Skeletal muscle cell (primary cell): Measurements from ENCODE around the gene IPPK.

Experiments used
- DNase-seq: peaks from one replicate; pipeline ENCODE4 v3.0.0-alpha.2; 2010; ENCODE audit warnings: low read depth
- H3K4me3 ChIP-seq: 2 replicates; pipeline ENCODE4 v1.5.1; 2011; ENCODE audit warnings: low read depth, mild to moderate bottlenecking, control low read depth, low read length, moderate library complexity

IPPK gene

DNA sequence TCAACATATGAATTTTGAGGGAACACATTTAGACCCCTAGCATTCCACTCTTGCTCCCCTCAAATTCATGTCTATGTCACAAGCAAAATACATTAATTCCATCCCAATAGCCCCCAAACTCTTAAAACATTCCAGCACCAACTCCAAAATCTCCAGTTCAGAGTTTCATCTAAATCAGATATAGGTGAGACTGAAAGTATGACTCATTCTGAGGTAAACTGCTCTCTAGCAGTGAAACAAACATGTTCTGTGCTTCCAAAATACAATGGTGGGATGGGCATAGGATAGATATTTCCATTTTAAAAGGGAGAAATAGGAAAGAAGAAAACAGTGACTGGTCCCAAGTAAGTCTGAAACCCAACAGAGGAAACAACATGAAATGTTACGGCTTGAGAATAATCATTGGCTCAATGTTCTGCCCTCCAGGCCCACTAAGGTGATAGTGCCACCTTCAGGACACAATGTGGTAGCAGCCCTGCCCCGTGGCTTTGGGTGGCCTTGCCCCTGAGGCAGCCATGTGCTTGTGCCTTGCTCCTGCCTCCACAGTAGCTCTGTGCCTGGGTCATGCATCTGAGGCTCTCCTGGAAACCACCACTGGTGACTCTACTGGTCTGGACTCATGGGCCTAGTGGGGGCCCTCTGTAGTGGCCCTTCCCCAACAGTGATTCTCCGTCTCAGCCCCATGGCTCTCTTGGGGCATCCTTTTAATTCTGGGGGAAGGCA, 36.4 kb upstream of the IPPK start:
- no peak for DNase-seq
- H3K4me3 ChIP-seq, result no peak overlapping the region

DNA sequence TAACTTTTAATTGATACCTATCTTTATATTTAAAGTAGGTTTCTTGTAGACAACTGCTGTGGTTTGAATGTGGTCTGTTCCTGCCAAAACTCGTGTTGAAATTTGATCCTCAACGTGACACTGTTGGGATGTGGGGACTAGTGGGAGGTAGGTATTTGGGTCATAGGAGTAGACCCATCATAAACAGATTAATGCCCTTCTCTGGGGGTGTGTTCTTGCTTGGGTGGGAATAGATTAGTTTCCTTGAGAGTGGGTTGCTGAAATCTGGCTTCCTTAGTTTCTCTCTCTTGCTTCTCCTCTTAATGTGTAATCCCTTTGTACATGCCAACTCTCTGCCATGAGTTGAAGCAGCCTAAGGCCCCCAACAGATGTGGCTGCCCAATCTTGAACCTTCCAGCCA, 34.6 kb upstream of the IPPK start:
- H3K4me3 ChIP-seq, result no peak overlapping the region
- DNase-seq, result no peak

DNA sequence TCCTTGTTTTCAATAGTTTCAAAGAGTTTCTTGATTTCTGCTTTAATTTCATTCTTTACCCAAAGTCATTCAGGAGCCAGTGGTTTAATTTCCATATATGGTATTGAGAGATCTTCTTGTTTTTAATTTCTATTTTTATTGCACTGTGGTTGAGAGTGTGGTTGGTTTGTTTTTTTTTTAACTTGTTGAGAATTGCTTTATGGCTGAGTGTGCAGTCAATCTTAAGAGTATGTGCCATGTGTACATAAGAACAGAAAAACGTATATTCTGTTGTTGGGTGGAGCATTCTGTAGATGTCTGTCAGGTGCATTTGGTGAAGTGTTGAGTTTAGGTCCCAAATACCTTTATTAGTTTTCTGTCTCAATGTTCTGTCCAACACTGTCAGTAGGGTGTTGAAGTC, 26.7 kb upstream of the IPPK start:
- no peak for DNase-seq
- no peak overlapping the region for H3K4me3 ChIP-seq

DNA sequence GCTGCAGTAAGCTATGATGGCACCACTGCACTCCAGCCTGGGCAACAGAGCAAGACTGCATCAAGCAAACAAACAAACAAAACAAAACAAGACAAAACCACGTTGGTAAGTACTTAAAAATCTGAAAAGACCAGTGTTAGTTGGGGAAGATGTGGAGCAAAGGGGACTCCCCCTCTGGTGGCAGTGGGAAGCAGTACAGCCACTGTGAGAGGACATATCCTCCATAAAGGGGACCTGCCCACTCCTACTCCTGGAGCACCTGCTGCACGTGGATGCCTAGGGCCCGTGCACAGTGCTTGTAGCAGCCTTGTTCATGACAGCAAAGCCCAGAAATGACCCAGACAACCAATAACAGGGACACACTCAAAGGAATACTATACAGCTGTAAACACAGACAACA, 17.0 kb upstream of the IPPK start:
- H3K4me3 ChIP-seq, result no peak overlapping the region
- no peak for DNase-seq

DNA sequence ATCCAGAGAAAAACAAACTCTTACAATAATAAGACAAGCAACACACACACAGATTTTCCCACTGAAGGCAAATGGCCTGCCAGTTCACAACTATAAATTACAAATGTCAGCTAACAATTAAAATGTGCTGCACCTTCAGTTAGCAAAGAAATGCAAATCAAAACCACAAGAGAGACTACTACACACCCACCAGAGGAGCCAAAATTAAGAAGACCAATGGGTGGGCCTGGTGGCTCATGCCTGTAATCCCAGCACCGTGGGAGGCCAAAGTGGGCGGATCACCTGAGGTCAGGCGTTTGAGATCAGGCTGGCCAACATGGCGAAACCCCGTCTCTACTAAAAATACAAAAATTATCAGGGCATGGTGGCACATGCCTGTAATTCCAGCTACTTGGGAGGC, 15.1 kb upstream of the IPPK start:
- no peak for DNase-seq
- no peak overlapping the region for H3K4me3 ChIP-seq

DNA sequence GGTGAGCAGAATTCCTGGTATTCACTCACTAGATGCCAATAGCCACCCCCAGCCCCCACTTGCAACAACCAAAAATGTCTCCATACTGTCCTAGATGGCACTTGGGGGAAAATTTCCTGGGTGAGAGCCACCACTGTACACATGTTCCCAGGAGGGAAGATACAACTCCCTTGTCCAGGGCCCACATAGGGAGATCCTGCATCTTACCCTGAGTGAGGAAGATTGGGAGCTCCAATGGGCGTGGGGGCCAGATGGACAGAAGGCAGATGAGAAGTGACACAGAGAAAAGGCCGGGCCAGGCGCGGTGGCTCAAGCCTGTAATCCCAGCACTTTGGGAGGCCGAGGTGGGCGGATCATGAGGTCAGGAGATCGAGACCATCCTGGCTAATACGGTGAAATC, 12.3 kb upstream of the IPPK start:
- no peak overlapping the region for H3K4me3 ChIP-seq
- DNase-seq, result no peak

DNA sequence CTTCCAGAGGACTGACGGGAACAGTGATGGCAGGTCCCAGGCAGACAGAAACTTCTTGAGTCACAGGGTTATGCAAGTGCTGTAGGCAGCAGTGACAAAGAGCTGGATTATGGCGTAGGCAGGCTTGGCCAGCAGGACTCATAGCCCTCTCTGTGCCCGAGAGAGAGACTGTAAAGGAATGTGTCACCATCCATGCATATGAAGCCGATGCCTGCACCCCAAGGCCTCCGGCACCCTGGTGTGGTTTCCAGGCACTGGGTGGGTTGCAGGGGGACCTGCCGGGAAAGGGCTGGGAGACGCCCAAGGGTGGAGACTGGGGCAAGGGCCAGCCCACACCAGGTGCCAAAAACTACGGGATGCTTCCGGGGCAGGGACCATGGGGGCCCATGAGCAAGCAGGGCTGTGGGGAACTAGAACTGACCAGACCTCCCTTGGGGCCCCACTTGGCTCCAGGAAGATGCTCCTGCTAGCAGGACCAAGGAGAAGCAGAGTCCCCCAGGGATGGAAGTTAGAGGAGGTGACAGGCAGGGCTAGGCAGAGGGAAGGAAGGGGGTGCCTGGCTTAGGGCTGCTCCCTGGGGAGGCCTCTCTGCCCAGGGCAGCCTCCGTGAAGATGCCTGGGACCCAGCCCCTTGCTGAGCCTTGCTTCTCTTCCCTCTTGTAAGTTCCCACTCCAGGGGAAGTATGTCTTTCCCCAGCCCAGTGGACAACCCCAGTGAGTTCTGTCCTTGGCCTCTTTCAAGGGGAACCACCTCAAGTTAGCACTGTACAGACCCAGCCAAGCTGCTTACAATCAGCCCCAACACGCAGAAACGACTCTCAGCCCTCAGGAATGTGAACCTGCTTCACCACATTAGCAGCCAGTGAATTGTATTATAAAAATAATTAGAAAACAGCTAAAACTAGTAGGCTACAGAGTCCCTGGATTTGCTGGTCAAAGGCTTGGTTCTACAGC, 10.5 kb upstream of the IPPK start:
- DNase-seq, result no peak
- no peak overlapping the region for H3K4me3 ChIP-seq

DNA sequence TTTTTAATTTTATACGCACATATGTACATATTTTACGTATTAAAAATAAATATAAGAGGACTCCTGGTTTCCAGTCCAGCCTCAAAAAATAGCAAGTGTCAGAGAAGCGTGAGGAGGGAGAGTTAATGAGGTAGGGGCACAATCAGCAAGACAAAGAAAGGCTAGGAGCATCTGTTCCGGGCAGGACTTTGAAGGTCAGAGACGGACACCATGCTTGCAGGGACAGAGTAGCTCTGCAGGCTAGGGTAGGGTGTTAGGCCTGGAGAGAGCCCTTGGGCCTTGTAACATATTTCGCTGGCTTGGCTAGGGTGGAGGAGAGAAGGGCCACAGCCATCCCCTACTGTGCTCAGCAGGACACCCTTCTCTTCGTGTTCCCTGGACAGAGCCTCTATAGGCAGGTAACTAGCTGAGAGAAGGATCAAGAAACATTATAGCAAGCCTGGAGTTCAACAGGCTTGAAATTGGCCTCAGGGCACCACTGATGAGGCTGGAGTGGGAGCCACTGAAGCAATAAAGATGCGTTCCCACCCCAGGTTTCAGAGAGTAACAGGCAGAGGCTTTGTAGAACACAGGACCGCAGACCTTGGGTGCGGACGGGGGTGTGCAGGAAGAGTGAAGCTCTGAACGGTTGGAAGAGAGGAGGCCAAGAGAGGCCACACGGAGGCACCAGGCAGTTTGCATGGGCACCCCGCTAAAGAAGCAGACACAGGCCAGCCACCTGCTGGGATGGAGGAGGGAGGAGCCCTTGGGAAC, 9.7 kb upstream of the IPPK start:
- no peak for DNase-seq
- no peak overlapping the region for H3K4me3 ChIP-seq

DNA sequence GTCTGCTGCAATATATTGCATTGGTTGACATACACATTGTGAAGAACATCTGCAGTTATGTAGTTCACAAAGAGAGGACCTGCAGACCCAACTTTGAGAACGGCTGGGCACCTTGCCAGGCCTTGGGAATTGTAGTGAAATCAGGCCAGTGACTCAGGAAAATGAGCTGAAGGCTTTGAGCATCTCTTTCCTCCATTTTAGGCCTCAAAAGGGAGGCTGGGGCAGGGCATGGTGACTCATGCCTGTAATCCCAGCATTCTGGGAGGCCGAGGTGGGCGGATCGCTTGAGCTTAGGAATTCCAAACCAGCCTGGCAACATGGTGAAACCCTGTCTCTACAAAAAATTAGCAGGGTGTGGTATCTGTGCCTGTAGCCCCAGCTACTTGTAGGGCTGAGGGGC, 1.4 kb upstream of the IPPK start:
- peak; percentile 49 for DNase-seq
- H3K4me3 ChIP-seq, result no peak overlapping the region

DNA sequence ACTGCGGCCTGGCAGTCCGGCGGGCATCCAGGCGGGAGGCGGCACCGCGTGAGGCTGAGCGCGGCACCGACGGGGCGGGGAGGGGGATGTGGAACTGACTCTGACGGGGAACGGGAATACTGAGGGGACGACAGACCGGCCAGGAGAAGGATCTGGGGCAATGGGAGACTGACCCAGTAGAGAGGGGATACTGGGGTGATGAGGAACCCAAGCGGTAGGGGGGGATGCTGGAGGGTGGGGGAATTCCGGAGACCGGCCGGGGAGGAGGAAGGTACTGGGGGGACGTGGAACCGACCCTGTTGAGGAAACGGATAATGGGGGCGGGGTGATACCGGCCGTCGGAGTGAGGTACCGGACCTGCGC, 423 bp downstream of the IPPK start:
- DNase-seq, result no peak
- H3K4me3 ChIP-seq, result peak overlapping the region; percentile 91

DNA sequence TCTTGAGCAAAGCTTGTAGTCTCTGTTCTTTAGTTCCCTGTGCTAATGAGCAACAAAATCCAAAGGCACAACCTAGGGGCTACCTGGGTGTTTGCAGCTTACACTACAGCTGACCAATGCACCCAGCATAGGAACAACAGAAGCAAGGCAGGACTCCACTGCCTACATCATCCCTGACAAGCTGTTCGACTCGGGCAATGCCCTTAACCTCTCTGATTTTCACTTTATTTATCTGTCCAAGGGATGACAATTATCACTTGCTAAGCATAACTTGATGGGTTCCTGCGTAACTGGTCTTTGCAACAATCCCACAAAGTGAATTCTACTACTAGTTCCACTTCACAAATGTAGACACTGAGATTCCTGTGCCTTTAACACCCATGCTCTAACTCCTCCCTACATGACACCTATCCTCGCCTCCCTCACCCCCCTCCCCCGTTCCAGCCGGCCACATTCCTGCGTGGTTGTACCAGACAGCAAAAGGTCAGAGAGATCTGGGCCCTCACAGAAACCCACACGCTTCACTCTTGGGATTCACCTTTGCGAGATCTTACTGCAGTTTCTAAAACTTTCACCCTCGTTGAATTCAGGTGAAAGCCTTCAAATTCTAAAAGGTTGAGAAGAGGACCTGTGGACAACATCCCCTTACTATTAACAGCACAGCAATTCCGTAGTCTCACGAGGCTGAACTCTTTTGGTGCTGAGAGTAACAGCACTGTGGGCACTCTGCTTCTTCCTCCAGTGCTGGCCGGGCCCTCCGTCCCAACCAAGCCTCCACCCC, 995 bp downstream of the IPPK start:
- peak; percentile 26 for DNase-seq
- peak overlapping the region; percentile 91 for H3K4me3 ChIP-seq

DNA sequence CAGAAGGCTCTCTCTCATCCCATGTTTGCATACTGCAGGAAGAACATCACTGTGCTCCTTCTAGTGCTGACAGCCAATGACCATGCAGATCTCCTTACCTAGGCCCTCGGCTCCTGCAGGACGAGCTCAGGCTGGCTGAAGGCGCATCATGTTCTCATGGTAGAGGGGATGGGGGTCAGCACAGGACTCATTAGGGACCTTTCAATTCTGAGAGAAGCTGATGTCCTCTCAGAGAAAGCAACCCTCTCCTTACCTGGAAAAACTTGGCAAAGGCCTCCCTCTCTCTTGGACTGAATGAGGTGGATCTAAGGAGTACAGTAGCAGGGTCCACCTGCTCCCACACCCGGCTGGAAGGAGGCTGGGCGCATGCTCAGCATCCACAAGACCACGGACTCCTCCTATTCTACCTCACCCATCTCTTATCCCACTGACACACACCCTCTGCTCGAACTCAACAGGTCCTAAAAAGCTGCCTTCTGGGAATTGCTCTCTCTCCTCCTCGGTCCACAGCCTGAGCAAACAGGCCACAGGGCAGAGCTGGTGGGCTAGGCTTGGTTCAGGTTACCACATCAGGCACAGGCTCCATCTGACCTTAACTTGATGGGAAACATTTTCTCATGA, 2.9 kb downstream of the IPPK start:
- H3K4me3 ChIP-seq, result no peak overlapping the region
- DNase-seq, result no peak

DNA sequence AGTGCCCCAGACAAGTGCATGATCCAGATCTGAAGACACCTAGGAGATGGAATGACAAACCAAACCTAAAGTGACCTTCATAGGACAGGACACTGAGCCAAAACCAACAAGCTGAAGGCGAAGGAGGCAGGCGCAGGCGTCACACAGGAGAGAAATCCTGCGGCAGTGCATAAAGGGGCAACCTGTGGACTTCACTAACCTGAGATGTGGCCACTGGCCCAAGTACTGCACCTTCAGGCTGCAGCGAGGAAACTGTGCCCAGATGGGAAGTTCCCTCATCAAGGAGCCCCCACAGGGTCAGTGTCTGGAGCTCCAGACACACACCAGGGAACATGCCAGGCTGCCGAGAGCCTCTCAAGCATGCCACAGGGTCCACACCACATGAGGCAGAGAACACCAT, 3.7 kb downstream of the IPPK start:
- H3K4me3 ChIP-seq, result no peak overlapping the region
- no peak for DNase-seq

DNA sequence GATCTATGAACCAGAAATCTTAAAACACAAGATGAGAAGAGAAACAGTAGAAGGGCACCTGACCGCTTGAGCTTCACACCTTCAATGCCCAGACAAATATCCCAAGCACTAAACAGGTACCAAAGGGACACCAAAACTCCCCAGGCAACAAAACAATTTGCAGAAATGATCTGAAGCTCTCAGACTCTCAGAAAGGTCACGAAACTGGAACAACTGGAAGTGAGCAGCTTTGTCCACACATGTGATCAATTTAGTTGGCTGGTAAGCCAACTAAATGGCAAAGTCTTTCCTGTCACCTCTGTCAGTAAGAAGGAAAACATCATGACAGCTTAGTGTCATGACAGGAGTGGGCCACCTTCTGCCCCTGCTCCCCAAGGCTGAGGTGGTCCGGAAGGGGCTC, 4.1 kb downstream of the IPPK start:
- no peak overlapping the region for H3K4me3 ChIP-seq
- DNase-seq, result no peak

DNA sequence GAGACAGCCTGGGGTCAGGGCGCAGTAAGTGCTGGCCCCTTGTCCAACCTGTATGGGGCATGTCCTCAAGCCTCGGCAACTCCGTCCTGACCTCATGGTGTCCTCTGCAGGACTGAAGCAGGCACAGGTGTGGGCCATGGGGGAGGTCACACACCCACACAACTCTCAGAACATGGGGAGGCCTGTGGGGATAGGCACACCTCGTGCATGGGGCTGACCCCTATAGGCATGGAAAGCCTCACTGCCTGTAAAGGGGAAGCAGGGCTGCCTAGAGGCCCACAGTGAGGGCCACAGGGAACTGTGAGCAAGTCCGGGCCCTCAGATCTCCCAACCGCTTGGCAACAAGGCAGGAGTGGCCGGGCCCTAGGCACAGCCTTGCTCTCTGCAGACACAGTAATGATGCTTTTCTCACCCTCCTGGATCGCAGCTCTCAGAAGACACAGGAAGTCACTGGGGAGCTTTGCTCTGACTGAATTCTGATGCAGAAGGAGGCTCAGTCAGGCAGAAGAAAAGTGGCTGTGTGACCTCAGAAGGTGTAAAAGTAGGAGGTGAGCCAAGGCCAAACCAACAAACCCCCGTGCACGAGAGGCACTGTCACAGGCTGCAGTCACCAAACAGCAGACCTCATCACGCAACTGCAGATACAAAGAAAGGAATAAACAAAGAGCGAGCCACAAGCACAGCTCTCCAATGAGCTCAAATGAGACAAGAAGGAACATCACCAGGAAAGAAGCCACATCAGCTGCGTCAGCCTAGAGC, 5.4 kb downstream of the IPPK start:
- DNase-seq, result no peak
- H3K4me3 ChIP-seq, result no peak overlapping the region

DNA sequence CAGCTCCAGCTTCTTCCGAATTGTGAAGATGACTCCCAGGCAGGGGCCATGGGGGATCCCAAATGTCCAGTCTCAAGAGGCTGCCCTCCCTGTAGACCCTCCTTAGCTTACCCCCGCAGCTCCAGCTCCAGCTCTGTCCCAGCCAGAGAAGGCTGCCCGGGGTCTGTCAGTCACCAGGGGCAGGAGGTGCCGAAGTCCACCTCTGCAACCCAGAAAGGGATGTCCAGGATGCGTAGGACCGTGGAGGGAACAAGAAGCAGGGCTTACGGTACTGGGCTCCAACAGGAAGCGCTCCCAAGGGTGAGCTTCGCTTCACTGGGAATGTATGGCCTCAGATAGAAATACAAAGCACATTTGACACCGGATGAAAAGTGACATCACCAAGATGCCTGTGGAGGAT, 6.0 kb downstream of the IPPK start:
- no peak overlapping the region for H3K4me3 ChIP-seq
- DNase-seq, result no peak

DNA sequence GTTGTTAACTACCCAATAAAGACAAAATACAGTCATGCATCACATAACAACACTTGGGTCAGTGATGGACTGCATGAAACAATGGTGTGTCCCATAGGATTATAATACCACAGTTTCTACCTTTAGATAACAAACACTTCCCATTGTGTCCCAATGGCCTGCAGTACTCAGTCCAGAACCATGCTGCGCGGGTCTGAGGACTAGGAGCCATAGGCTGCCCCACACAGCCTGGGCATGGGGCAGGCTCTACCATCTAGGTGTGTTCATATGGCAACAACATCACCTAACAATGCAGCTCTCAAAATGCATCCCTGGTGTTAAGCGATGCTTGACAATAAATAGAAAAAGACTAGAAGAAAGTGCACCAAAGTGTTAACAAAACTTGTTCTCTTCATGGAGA, 6.8 kb downstream of the IPPK start:
- H3K4me3 ChIP-seq, result no peak overlapping the region
- DNase-seq, result no peak

DNA sequence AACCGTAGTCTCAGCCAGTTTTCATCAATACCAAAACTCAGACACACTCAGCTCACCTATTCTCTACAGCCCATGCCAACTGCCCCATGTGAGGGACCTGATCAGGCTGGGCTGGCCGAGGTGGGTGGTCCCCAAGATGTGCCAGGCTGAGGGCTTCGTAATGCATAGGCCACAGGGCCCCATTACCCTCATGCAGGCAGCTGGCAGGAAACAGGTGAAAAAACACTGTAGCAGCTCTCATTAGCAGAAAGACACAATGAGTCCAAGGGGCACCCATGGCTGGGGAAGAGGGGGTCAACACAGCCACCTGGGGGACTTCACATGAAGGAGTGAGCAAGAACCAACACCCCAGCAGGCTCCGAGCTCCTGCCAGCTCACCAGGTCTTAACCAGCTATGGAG, 8.2 kb downstream of the IPPK start:
- no peak for DNase-seq
- no peak overlapping the region for H3K4me3 ChIP-seq
